Ishikawa (cell line): Measurements from ENCODE around the gene PCCB.

Experiments
- CEBPB ChIP-seq: IDR thresholded peaks from 2 replicates; pipeline ENCODE4 v1.6.1; 2012
- CREB1 ChIP-seq: IDR thresholded peaks from 2 replicates; pipeline ENCODE4 v1.6.1; 2012; ENCODE audit warnings: low read depth
- EGR1 ChIP-seq: IDR thresholded peaks from 2 replicates; pipeline ENCODE4 v1.6.1; 2012
- EP300 ChIP-seq: IDR thresholded peaks from 2 replicates; pipeline ENCODE4 v1.6.1; 2012; ENCODE audit warnings: borderline replicate concordance
- FOXM1 ChIP-seq: IDR thresholded peaks from 2 replicates; pipeline ENCODE4 v1.6.1; 2012; ENCODE audit warnings: low read depth, borderline replicate concordance
- NFIC ChIP-seq: IDR thresholded peaks from 2 replicates; pipeline ENCODE4 v1.6.1; 2012
- RAD21 ChIP-seq: IDR thresholded peaks from 2 replicates; pipeline ENCODE4 v1.6.1; 2012; ENCODE audit warnings: low read depth
- REST ChIP-seq: IDR thresholded peaks from 2 replicates; pipeline ENCODE4 v1.6.1; 2012; ENCODE audit warnings: low read depth, mild to moderate bottlenecking
- TAF1 ChIP-seq: IDR thresholded peaks from 2 replicates; pipeline ENCODE4 v1.6.1; 2012; ENCODE audit warnings: low read depth, mild to moderate bottlenecking
- TCF12 ChIP-seq: IDR thresholded peaks from 2 replicates; pipeline ENCODE4 v1.6.1; 2012; ENCODE audit warnings: low read depth
- TEAD4 ChIP-seq: IDR thresholded peaks from 2 replicates; pipeline ENCODE4 v1.6.1; 2012
- YY1 ChIP-seq: IDR thresholded peaks from 2 replicates; pipeline ENCODE4 v1.6.1; 2012; ENCODE audit warnings: low read depth
- ZBTB7A ChIP-seq: IDR thresholded peaks from 2 replicates; pipeline ENCODE4 v1.6.1; 2012; ENCODE audit warnings: low read depth
- TF ChIP-seq, protein P1 (sequence below): IDR thresholded peaks from 2 replicates; pipeline ENCODE4 v1.6.1; 2012
- TF ChIP-seq, protein P2 (sequence below): IDR thresholded peaks from 2 replicates; pipeline ENCODE4 v1.6.1; 2012

PCCB gene

DNA sequence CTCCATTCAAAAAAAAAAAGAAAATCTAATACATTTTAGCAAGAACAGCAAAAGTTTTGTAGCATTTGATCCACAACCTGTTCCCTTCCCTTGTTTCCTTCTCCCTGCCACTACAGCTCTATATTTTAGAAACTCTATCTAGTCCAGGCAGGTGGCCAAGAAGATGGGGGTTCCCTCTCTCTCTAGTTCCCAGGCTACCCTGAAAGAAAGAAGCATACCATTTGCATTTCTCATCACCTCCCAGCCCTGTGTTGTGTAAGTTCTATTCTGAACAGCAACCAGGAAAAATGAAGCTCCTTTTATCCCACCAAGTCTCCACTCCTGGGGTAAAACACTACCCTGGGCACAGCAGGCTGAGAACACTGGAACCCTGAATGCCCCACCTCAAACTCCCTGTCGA lies 100.0 kb downstream of the PCCB start:
- peak; percentile 23; the same call in 1 of the 2 replicates for TF ChIP-seq NFIC
- TF ChIP-seq TEAD4 = no peak
- no peak for TF ChIP-seq EP300
- TF ChIP-seq CREB1 = no peak

- TF ChIP-seq RAD21 = no peak
Observed at GRCh38 chr3:136350557-136350956, 100.4 kb downstream of the PCCB start.

DNA sequence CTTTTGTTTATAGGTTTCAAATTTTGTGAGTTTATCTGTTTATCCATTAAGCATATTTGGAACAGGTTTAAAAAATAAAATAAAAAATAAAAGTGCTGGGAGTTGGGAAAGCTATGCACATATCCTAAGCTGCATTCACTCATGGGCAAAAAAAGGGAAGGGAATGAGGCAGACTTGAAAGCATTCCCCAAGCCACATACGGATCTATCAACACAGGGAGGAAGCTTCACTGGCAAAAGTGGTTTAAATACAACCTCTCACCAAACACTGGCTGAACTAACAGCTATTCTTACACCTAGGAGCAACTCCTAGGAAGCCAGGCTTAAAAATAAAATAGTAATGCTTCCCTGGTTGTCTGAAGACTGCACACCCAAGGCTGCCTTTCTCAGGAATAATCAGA lies 101.2 kb downstream of the PCCB start:
- no peak for TF ChIP-seq YY1
- no peak for TF ChIP-seq EP300
- TF ChIP-seq, protein P1, sequence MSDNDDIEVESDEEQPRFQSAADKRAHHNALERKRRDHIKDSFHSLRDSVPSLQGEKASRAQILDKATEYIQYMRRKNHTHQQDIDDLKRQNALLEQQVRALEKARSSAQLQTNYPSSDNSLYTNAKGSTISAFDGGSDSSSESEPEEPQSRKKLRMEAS = no peak
- no peak for TF ChIP-seq ZBTB7A
- TF ChIP-seq, protein P2, sequence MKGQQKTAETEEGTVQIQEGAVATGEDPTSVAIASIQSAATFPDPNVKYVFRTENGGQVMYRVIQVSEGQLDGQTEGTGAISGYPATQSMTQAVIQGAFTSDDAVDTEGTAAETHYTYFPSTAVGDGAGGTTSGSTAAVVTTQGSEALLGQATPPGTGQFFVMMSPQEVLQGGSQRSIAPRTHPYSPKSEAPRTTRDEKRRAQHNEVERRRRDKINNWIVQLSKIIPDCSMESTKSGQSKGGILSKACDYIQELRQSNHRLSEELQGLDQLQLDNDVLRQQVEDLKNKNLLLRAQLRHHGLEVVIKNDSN = no peak
- TF ChIP-seq EGR1 = no peak
- TF ChIP-seq REST = no peak
- TF ChIP-seq TAF1 = no peak
- no peak for TF ChIP-seq TEAD4

- TF ChIP-seq CEBPB = no peak
- no peak for TF ChIP-seq EGR1
- TF ChIP-seq CREB1 = no peak
- TF ChIP-seq, protein P2 = no peak
- no peak for TF ChIP-seq EP300
- no peak for TF ChIP-seq ZBTB7A
- no peak for TF ChIP-seq RAD21
- no peak for TF ChIP-seq TAF1
- TF ChIP-seq, protein P1 = no peak
- no peak for TF ChIP-seq REST
- no peak for TF ChIP-seq NFIC
- TF ChIP-seq TCF12 = no peak
- TF ChIP-seq YY1 = no peak
Observed at GRCh38 chr3:136351905-136352304, 101.8 kb downstream of the PCCB start.

GRCh38 chr3:136353461-136353860 lies 103.3 kb downstream of the PCCB start:
- no peak for TF ChIP-seq REST

DNA sequence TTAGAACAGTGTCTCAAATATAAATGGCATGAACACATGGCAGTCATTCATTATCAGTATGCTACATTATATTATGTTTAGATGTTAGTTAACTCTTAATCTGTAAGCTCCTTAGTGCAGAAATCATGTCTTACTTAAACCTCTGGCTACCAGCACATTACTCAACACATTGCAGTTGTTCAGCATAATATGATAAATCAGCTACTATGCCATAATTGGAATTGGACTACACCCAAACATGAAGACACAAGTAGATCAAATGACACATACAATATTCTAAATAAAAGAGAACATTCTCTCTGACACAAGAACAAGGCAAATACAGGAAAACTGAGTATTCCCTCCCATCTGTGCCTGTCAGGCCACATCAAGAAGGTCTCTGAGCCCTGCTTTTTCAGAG lies 116.1 kb downstream of the PCCB start:
- no peak for TF ChIP-seq NFIC
- no peak for TF ChIP-seq FOXM1
- no peak for TF ChIP-seq CREB1
- TF ChIP-seq TEAD4 = no peak
- TF ChIP-seq REST = no peak
- no peak for TF ChIP-seq YY1
- TF ChIP-seq, protein P1 = no peak
- TF ChIP-seq TAF1 = no peak
